HEK293 (cell line): ENCODE data around the gene RNF227.

Source experiments
- CTCF ChIA-PET: fragments of 350-600 bp; formaldehyde crosslinking; extraction: SDS; loops from one replicate; lab custom pipeline; 2021; ENCODE audit warnings: antibody characterized with exemption; lab: Yijun Ruan, JAX
- POLR2A ChIA-PET: fragments of 300-600 bp; formaldehyde crosslinking; extraction: SDS; loops from one replicate; lab custom pipeline; 2020; ENCODE audit warnings: antibody characterized with exemption, inconsistent platforms; lab: Yijun Ruan, JAX
- H3K27ac ChIP-seq: fragments of 200-500 bp; sonication (Bioruptor generic); 2 replicates; pipeline ENCODE4 v1.5.1; 2014; ENCODE audit warnings: low read depth, low read length, control low read depth, inconsistent platforms; ENCODE audit errors: extremely low read depth
- H3K36me3 ChIP-seq, 2 experiments: fragments of 200-500 bp in 1 of 2; sonication (Bioruptor generic) in 1 of 2; 1 replicate in 1 of 2; 2 replicates in 1 of 2; pipeline ENCODE4 v1.5.1; 2014 to 2017; ENCODE audit warnings: inconsistent platforms in 2 of 2, low read length in 2 of 2; ENCODE audit not compliant: control insufficient read depth in 2 of 2, insufficient read depth in 1 of 2
- H3K4me1 ChIP-seq: fragments of 200-500 bp; sonication (Bioruptor generic); 2 replicates; pipeline ENCODE4 v1.5.1; 2014; ENCODE audit warnings: mild to moderate bottlenecking, low read length, inconsistent platforms; ENCODE audit not compliant: control insufficient read depth, insufficient read depth
- H3K4me3 ChIP-seq: 2 replicates; pipeline ENCODE4 v1.5.1; 2011; ENCODE audit warnings: low read depth, mild to moderate bottlenecking, control low read depth, low read length, moderate library complexity
- H3K9me3 ChIP-seq: fragments of 200-500 bp; sonication (Bioruptor generic); 2 replicates; pipeline ENCODE4 v1.5.1; 2014; ENCODE audit warnings: low read depth, low read length, inconsistent platforms; ENCODE audit not compliant: control insufficient read depth, insufficient read depth
- BCL11B ChIP-seq: fragments of 450-650 bp; formaldehyde crosslinking; IDR thresholded peaks from 2 replicates; pipeline ENCODE4 v1.5.1; 2016; ENCODE audit warnings: low read depth, missing biosample characterization, missing genetic modification characterization
- EGR2 ChIP-seq: fragments of 450-650 bp; formaldehyde crosslinking; IDR thresholded peaks from 2 replicates; pipeline ENCODE4 v1.5.1; 2016; ENCODE audit warnings: low read depth, missing biosample characterization, missing genetic modification characterization
- GLIS1 ChIP-seq: fragments of 450-650 bp; formaldehyde crosslinking; IDR thresholded peaks from 2 replicates; pipeline ENCODE4 v1.5.1; 2016; ENCODE audit warnings: missing biosample characterization, missing genetic modification characterization
- KLF8 ChIP-seq: fragments of 450-650 bp; formaldehyde crosslinking; IDR thresholded peaks from 2 replicates; pipeline ENCODE4 v1.5.1; 2016; ENCODE audit warnings: missing biosample characterization, missing genetic modification characterization
- REST ChIP-seq: fragments of 450-650 bp; formaldehyde crosslinking; IDR thresholded peaks from 2 replicates; pipeline ENCODE4 v1.5.1; 2016; ENCODE audit warnings: missing biosample characterization, missing genetic modification characterization
- SP2 ChIP-seq: fragments of 450-650 bp; formaldehyde crosslinking; IDR thresholded peaks from 2 replicates; pipeline ENCODE4 v1.5.1; 2016; ENCODE audit warnings: missing biosample characterization, missing genetic modification characterization
- ZBTB49 ChIP-seq: fragments of 450-650 bp; formaldehyde crosslinking; IDR thresholded peaks from 2 replicates; pipeline ENCODE4 v1.5.1; 2016; ENCODE audit warnings: missing biosample characterization, missing genetic modification characterization, low read depth
- ZFP69B ChIP-seq: fragments of 450-650 bp; formaldehyde crosslinking; IDR thresholded peaks from 2 replicates; pipeline ENCODE4 v1.5.1; 2016; ENCODE audit warnings: missing biosample characterization, missing genetic modification characterization
- ZNF341 ChIP-seq: fragments of 450-650 bp; formaldehyde crosslinking; IDR thresholded peaks from 2 replicates; pipeline ENCODE4; 2016; ENCODE audit warnings: low read depth, missing biosample characterization, missing genetic modification characterization
- ZNF596 ChIP-seq: fragments of 450-650 bp; IDR thresholded peaks from 2 replicates; pipeline ENCODE4 v1.5.0; 2018; ENCODE audit warnings: missing biosample characterization, mild to moderate bottlenecking, missing genetic modification characterization, moderate library complexity
- ZNF629 ChIP-seq: fragments of 450-650 bp; formaldehyde crosslinking; IDR thresholded peaks from 2 replicates; pipeline ENCODE4 v1.5.1; 2017; ENCODE audit warnings: missing biosample characterization, missing genetic modification characterization
- ZNF707 ChIP-seq: fragments of 450-650 bp; formaldehyde crosslinking; IDR thresholded peaks from 2 replicates; pipeline ENCODE4 v1.5.1; 2016; ENCODE audit warnings: missing biosample characterization, missing genetic modification characterization
- ZNF76 ChIP-seq: fragments of 450-650 bp; formaldehyde crosslinking; IDR thresholded peaks from 2 replicates; pipeline ENCODE4; 2016; ENCODE audit warnings: low read depth, missing biosample characterization, missing genetic modification characterization, borderline replicate concordance
- TF ChIP-seq, protein P1 (sequence below): fragments of 450-650 bp; formaldehyde crosslinking; IDR thresholded peaks from 2 replicates; pipeline ENCODE4 v1.5.1; 2017; ENCODE audit warnings: missing biosample characterization, missing genetic modification characterization
- TF ChIP-seq, protein P2 (sequence below): fragments of 450-650 bp; formaldehyde crosslinking; IDR thresholded peaks from 2 replicates; pipeline ENCODE4 v1.5.1; 2016; ENCODE audit warnings: missing biosample characterization, missing genetic modification characterization
- TF ChIP-seq, protein P3 (sequence below): fragments of 450-650 bp; formaldehyde crosslinking; IDR thresholded peaks from 2 replicates; pipeline ENCODE4 v1.5.1; 2016; ENCODE audit warnings: missing biosample characterization, missing genetic modification characterization

The RNF227 gene

GRCh38 chr17:7886227-7887037, 29.7 kb downstream of the RNF227 start (continued):
- peak; percentile 54; the same call in 1 of the 2 replicates for TF ChIP-seq ZNF76 (tag by site-specific recombination)
- no peak; the same call in 1 of the 2 replicates for TF ChIP-seq BCL11B
- no peak for TF ChIP-seq ZNF707 (tag by site-specific recombination)
- peak; percentile 65 for TF ChIP-seq ZFP69B (tag by site-specific recombination)
- TF ChIP-seq, protein P1, sequence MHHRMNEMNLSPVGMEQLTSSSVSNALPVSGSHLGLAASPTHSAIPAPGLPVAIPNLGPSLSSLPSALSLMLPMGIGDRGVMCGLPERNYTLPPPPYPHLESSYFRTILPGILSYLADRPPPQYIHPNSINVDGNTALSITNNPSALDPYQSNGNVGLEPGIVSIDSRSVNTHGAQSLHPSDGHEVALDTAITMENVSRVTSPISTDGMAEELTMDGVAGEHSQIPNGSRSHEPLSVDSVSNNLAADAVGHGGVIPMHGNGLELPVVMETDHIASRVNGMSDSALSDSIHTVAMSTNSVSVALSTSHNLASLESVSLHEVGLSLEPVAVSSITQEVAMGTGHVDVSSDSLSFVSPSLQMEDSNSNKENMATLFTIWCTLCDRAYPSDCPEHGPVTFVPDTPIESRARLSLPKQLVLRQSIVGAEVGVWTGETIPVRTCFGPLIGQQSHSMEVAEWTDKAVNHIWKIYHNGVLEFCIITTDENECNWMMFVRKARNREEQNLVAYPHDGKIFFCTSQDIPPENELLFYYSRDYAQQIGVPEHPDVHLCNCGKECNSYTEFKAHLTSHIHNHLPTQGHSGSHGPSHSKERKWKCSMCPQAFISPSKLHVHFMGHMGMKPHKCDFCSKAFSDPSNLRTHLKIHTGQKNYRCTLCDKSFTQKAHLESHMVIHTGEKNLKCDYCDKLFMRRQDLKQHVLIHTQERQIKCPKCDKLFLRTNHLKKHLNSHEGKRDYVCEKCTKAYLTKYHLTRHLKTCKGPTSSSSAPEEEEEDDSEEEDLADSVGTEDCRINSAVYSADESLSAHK (tag by site-specific recombination), result 0 out of 2 replicates have a peak, but pooled peaks have one; percentile 1
- TF ChIP-seq, all 188 proteins: peak for 25

GRCh38 chr17:7885367-7886226, 30.5 kb downstream of the RNF227 start:
- CTCF ChIA-PET, result interaction anchor here (0.6 to 1.0 kb wide), 3 partner anchors 11 to 112 kb away, joined by 3 to 4 read pairs (median 4); no protein-coding TSS in a partner anchor
- Histone ChIP-seq H3K9me3 (no peaks in the 10 kb centered on the region), H3K4me1 (peaks cover 30% of the 10 kb centered on the region), H3K36me3 (peaks cover 15 to 36% of the 10 kb centered on the region in 2 experiments), H3K27ac (peak overlapping the region; percentile 94), H3K4me3 (peak overlapping the region; percentile 55)
- POLR2A ChIA-PET, result interaction anchor here (0.7 to 1.8 kb wide), 8 partner anchors 15 to 362 kb away, joined by 3 to 9 read pairs (median 6); partner anchors contain the start of genes CTC1 and NAA38
- TF ChIP-seq, protein P2, sequence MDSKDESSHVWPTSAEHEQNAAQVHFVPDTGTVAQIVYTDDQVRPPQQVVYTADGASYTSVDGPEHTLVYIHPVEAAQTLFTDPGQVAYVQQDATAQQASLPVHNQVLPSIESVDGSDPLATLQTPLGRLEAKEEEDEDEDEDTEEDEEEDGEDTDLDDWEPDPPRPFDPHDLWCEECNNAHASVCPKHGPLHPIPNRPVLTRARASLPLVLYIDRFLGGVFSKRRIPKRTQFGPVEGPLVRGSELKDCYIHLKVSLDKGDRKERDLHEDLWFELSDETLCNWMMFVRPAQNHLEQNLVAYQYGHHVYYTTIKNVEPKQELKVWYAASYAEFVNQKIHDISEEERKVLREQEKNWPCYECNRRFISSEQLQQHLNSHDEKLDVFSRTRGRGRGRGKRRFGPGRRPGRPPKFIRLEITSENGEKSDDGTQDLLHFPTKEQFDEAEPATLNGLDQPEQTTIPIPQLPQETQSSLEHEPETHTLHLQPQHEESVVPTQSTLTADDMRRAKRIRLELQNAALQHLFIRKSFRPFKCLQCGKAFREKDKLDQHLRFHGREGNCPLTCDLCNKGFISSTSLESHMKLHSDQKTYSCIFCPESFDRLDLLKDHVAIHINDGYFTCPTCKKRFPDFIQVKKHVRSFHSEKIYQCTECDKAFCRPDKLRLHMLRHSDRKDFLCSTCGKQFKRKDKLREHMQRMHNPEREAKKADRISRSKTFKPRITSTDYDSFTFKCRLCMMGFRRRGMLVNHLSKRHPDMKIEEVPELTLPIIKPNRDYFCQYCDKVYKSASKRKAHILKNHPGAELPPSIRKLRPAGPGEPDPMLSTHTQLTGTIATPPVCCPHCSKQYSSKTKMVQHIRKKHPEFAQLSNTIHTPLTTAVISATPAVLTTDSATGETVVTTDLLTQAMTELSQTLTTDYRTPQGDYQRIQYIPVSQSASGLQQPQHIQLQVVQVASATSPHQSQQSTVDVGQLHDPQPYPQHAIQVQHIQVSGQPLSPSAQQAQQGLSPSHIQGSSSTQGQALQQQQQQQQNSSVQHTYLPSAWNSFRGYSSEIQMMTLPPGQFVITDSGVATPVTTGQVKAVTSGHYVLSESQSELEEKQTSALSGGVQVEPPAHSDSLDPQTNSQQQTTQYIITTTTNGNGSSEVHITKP, result peak; percentile 92
- 0 out of 2 replicates have a peak, but pooled peaks have one; percentile 21 for TF ChIP-seq ZNF596 (tag by site-specific recombination)
- TF ChIP-seq, protein P3, sequence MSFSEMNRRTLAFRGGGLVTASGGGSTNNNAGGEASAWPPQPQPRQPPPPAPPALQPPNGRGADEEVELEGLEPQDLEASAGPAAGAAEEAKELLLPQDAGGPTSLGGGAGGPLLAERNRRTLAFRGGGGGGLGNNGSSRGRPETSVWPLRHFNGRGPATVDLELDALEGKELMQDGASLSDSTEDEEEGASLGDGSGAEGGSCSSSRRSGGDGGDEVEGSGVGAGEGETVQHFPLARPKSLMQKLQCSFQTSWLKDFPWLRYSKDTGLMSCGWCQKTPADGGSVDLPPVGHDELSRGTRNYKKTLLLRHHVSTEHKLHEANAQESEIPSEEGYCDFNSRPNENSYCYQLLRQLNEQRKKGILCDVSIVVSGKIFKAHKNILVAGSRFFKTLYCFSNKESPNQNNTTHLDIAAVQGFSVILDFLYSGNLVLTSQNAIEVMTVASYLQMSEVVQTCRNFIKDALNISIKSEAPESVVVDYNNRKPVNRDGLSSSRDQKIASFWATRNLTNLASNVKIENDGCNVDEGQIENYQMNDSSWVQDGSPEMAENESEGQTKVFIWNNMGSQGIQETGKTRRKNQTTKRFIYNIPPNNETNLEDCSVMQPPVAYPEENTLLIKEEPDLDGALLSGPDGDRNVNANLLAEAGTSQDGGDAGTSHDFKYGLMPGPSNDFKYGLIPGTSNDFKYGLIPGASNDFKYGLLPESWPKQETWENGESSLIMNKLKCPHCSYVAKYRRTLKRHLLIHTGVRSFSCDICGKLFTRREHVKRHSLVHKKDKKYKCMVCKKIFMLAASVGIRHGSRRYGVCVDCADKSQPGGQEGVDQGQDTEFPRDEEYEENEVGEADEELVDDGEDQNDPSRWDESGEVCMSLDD (tag by site-specific recombination), result peak; percentile 92
- TF ChIP-seq ZNF629 (tag by site-specific recombination), result peak; percentile 47
- peak; percentile 40; the same call in 1 of the 2 replicates for TF ChIP-seq KLF8 (tag by site-specific recombination)
- peak; percentile 65 for TF ChIP-seq ZNF341
- no peak for TF ChIP-seq ZBTB49 (tag by site-specific recombination)
- TF ChIP-seq SP2 (tag by site-specific recombination), result peak; percentile 82
- peak; percentile 1; the same call in 1 of the 2 replicates for TF ChIP-seq REST (tag by site-specific recombination)
- peak; percentile 99 for TF ChIP-seq GLIS1
- peak; percentile 75 for TF ChIP-seq EGR2 (tag by site-specific recombination)
